Mucosa of stomach (tissue), 1 donor: Measurements from ENCODE around the gene APEX2.
"Not testable (repeated sequence)": the region's sequence is repeated elsewhere in the genome, so short reads cannot be mapped to it uniquely, and the experiment has no call there.

Source experiments
- H3K27me3 ChIP-seq: one replicate; pipeline ENCODE4 v1.7.0; 2013; ENCODE audit warnings: mild to moderate bottlenecking, low read length; ENCODE audit not compliant: control insufficient read depth, insufficient read depth
- H3K36me3 ChIP-seq: one replicate; pipeline ENCODE4 v1.7.0; 2013; ENCODE audit warnings: low read length; ENCODE audit not compliant: control insufficient read depth, insufficient read depth
- H3K4me1 ChIP-seq: one replicate; pipeline ENCODE4 v1.7.0; 2013; ENCODE audit warnings: mild to moderate bottlenecking, low read length; ENCODE audit not compliant: control insufficient read depth, insufficient read depth
- H3K4me3 ChIP-seq: one replicate; pipeline ENCODE4 v1.7.0; 2013; ENCODE audit warnings: low read length
- H3K9ac ChIP-seq: one replicate; pipeline ENCODE4 v1.7.0; 2013; ENCODE audit warnings: mild to moderate bottlenecking, low read length, moderate library complexity
- H3K9me3 ChIP-seq: one replicate; pipeline ENCODE4 v1.7.0; 2013; ENCODE audit warnings: mild to moderate bottlenecking, low read length, moderate library complexity; ENCODE audit not compliant: control insufficient read depth
- donor health status: Pancreatic carcinoma.

The APEX2 gene

GRCh38 chrX:55028040-55028439, 27.9 kb downstream of the APEX2 start:
- H3K4me3 ChIP-seq = no peak overlapping the region
- H3K4me1 ChIP-seq = no peaks in the 10 kb centered on the region
- H3K36me3 ChIP-seq = no peaks in the 10 kb centered on the region
- H3K9ac ChIP-seq = no peak overlapping the region
- H3K9me3 ChIP-seq = no peaks in the 10 kb centered on the region
- H3K27me3 ChIP-seq = no peaks in the 10 kb centered on the region

- Histone ChIP-seq H3K9me3 (no peaks in the 10 kb centered on the region), H3K4me1 (no peaks in the 10 kb centered on the region)
Measured at GRCh38 chrX:55028611-55029010, 28.4 kb downstream of the APEX2 start.

GRCh38 chrX:55029291-55029690, 29.1 kb downstream of the APEX2 start:
- no peaks in the 10 kb centered on the region for H3K27me3 ChIP-seq
- no peak overlapping the region for H3K4me3 ChIP-seq
- H3K9me3 ChIP-seq = no peaks in the 10 kb centered on the region
- no peaks in the 10 kb centered on the region for H3K36me3 ChIP-seq
- no peak overlapping the region for H3K9ac ChIP-seq
- no peaks in the 10 kb centered on the region for H3K4me1 ChIP-seq

More at GRCh38 chrX:55028611-55029010, 28.4 kb downstream of the APEX2 start:
- Histone ChIP-seq H3K36me3 (no peaks in the 10 kb centered on the region), H3K27me3 (no peaks in the 10 kb centered on the region), H3K9ac (no peak overlapping the region), H3K4me3 (no peak overlapping the region)

GRCh38 chrX:55030271-55031205, 30.4 kb downstream of the APEX2 start, which contains the start of gene ALAS2:
Gene ALAS2, minus strand, starts transcription at chrX:55030977. Its CDS starts 4,977 bp downstream, at chrX:55026000.
- Histone ChIP-seq H3K27me3 (no peaks in the 10 kb centered on the region), H3K9me3 (no peaks in the 10 kb centered on the region), H3K36me3 (no peaks in the 10 kb centered on the region), H3K4me3 (no peak within 1 kb of the TSS), H3K4me1 (no peaks in the 10 kb centered on the region), H3K9ac (no peak within 1 kb of the TSS)

- H3K9ac ChIP-seq = no peak overlapping the region
Measured at GRCh38 chrX:55033429-55033828, 33.3 kb downstream of the APEX2 start.

GRCh38 chrX:55039471-55039870, 39.3 kb downstream of the APEX2 start:
- no peak overlapping the region for H3K9ac ChIP-seq
- H3K4me3 ChIP-seq = no peak overlapping the region
- H3K27me3 ChIP-seq = no peaks in the 10 kb centered on the region
- no peaks in the 10 kb centered on the region for H3K4me1 ChIP-seq
- H3K36me3 ChIP-seq = no peaks in the 10 kb centered on the region
- H3K9me3 ChIP-seq = no peaks in the 10 kb centered on the region

More at GRCh38 chrX:55033429-55033828, 33.3 kb downstream of the APEX2 start:
- Histone ChIP-seq H3K4me1 (no peaks in the 10 kb centered on the region), H3K9me3 (no peaks in the 10 kb centered on the region), H3K27me3 (no peaks in the 10 kb centered on the region), H3K36me3 (no peaks in the 10 kb centered on the region), H3K4me3 (no peak overlapping the region)

GRCh38 chrX:55041514-55041913, 41.4 kb downstream of the APEX2 start:
- no peaks in the 10 kb centered on the region for H3K27me3 ChIP-seq
- H3K36me3 ChIP-seq = no peaks in the 10 kb centered on the region
- H3K4me1 ChIP-seq = no peaks in the 10 kb centered on the region
- H3K9me3 ChIP-seq = no peaks in the 10 kb centered on the region
- H3K4me3 ChIP-seq = no peak overlapping the region
- H3K9ac ChIP-seq = no peak overlapping the region

GRCh38 chrX:55050599-55050998, 50.4 kb downstream of the APEX2 start:
- H3K27me3 ChIP-seq, H3K9ac ChIP-seq, H3K36me3 ChIP-seq, H3K9me3 ChIP-seq, H3K4me3 ChIP-seq, H3K4me1 ChIP-seq: not testable (repeated sequence)

GRCh38 chrX:55056820-55057674, 56.9 kb downstream of the APEX2 start:
- Histone ChIP-seq H3K4me3 (no peak overlapping the region), H3K27me3 (no peaks in the 10 kb centered on the region), H3K9me3 (no peaks in the 10 kb centered on the region), H3K9ac (no peak overlapping the region), H3K4me1 (no peaks in the 10 kb centered on the region), H3K36me3 (no peaks in the 10 kb centered on the region)

- H3K4me3 ChIP-seq = no peak overlapping the region
- H3K9ac ChIP-seq = no peak overlapping the region
- no peaks in the 10 kb centered on the region for H3K4me1 ChIP-seq
Measured at GRCh38 chrX:55057675-55058249, 57.6 kb downstream of the APEX2 start.

More at GRCh38 chrX:55057675-55058249, 57.6 kb downstream of the APEX2 start:
- Histone ChIP-seq H3K36me3 (no peaks in the 10 kb centered on the region), H3K9me3 (no peaks in the 10 kb centered on the region), H3K27me3 (no peaks in the 10 kb centered on the region)
